GM19455 (cell line): Measurements from ENCODE around the gene SLC9C2.

Experiments
- ATAC-seq: cut with Tn5 transposase; IDR thresholded peaks from one replicate; pipeline ENCODE4 v1.9.1; 2021; ENCODE audit not compliant: unreplicated experiment

The SLC9C2 gene

DNA sequence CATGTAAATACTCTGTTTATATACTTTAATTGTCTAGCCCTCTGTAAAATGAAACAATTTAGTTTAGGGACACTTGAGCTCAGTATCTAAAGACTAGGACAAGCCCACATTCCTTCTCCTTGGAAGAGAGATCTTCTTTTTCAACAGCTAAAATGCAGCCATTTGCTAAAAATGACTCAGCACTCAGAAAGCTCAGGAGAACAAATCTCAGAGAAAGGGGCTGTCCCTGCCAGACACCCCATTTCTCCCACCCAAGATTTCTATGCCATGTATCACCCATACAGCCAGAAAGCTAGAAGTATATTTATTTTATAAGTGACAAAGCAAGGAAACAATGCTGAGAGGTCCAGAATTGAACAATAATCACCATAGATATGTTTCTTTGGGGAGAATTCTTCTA, 148.9 kb downstream of the SLC9C2 start:
- ATAC-seq, result no peak

DNA sequence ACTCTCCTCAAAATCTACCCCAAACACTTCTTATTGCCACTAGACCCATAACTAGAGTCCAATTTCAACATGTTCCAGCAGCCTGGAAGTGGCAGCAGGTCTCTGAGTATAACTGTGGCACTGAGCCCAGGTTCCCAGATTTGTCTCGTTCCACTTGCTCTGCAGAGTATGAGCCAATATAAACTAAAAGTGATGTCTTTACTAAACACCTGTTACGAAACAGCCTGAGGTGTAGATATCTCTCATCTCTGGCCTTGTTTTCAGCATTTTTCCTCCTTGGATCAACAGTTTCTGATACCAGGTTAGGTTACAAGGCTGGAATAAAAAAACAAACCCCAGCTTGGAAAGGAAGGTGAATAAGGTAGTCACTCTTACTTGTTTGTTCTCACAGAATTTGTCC, 150.9 kb downstream of the SLC9C2 start:
- ATAC-seq, result no peak
